Measurements from ENCODE around the gene MGAT4D. TPM values are rescaled to one million over a fixed set of nuclear protein-coding genes. Genes with fewer than 3 reads are reported as not detected.

MGAT4D gene
- total RNA-seq (not detected in 2 replicates), polyA plus RNA-seq (not detected in 2 replicates), polyA minus RNA-seq (not detected in 2 replicates)
- not detected for total RNA-seq (2013)

GRCh38 chr4:140497747-140498636, at the start of gene MGAT4D:
Gene MGAT4D, minus strand, starts transcription at chr4:140498293. Its CDS starts 71 bp downstream, at chr4:140498222.
- ATAC-seq (ENCODE audit: low read depth) (no peak), DNase-seq (peak; percentile 23)
- H3K9me3 ChIP-seq (ENCODE audit: control extremely low read depth in 1 of 3, control insufficient read depth in 2 of 3, insufficient read depth in 1 of 3, low read length in 2 of 3): peaks cover 0 to 7% (median 0%) of the 10 kb centered on the region in 3 donors
- intact Hi-C loops (cut with micrococcal nuclease): no loop called here
- 8% methylated on average over 67 of the region's 68 CpGs for WGBS (ENCODE audit: insufficient coverage)
- peak within 1 kb of the TSS; percentile 45 for H2AFZ ChIP-seq (ENCODE audit: insufficient read depth, low read depth, low read length, poor library complexity, severe bottlenecking)
- no peaks in the 10 kb centered on the region for H4K20me1 ChIP-seq (ENCODE audit: control insufficient read depth, insufficient read depth, low read length, poor library complexity, severe bottlenecking)
- ChIA-PET CTCF (interaction anchor here (1.0 kb wide), 1 partner anchor 386 kb away, joined by 4 read pairs; no protein-coding TSS in a partner anchor), POLR2A (no interaction called here)
- Mint-ChIP-seq H3K4me3 (peak within 1 kb of the TSS; percentile 72), H3K4me1 (peaks cover 11% of the 10 kb centered on the region), H3K27me3 (peaks cover 67% of the 10 kb centered on the region), H3K27ac (no peak within 1 kb of the TSS), H3K9me3 (ENCODE audit: insufficient read depth) (no peaks in the 10 kb centered on the region)
- no peak for TF ChIP-seq EZH2 (IDR thresholded peaks at IDR 0.05; ENCODE audit: borderline replicate concordance, insufficient read depth, low read depth, low read length, poor library complexity, severe bottlenecking)
- no peak for TF ChIP-seq CTCF (IDR thresholded peaks at IDR 0.05)
- peak within 1 kb of the TSS in 2 of 5 experiments; percentile 8 to 21 for H3K4me3 ChIP-seq (ENCODE audit: control extremely low read depth in 1 of 5, extremely low read depth in 1 of 5, insufficient read depth in 1 of 5, low read depth in 2 of 5, low read length in 4 of 5)
- no peaks in the 10 kb centered on the region for H3K36me3 ChIP-seq (replicated peaks in 1 of 2; ENCODE audit: control extremely low read depth in 1 of 2, control insufficient read depth in 1 of 2, extremely low read depth in 1 of 2, insufficient read depth in 2 of 2, low read length in 1 of 2)
- no peak within 1 kb of the TSS for H3K27ac ChIP-seq (ENCODE audit: low read length in 2 of 2)
- peak within 1 kb of the TSS; percentile 64 for H3K4me2 ChIP-seq (replicated peaks; ENCODE audit: low read depth, low read length, poor library complexity, severe bottlenecking)
- H3K4me1 ChIP-seq (ENCODE audit: control insufficient read depth in 2 of 2, insufficient read depth in 2 of 2, low read length in 2 of 2): peaks cover 5 to 8% of the 10 kb centered on the region in 2 donors
- H3K9ac ChIP-seq (ENCODE audit: low read length): no peak within 1 kb of the TSS
- H3K79me2 ChIP-seq (ENCODE audit: control insufficient read depth, insufficient read depth, low read length): no peaks in the 10 kb centered on the region
- H3K27me3 ChIP-seq (replicated peaks in 1 of 4; ENCODE audit: control extremely low read depth in 1 of 4, control insufficient read depth in 3 of 4, insufficient read depth in 4 of 4, low read length in 3 of 4): peaks cover 0 to 48% (median 36%) of the 10 kb centered on the region in 4 experiments

- 100% methylated on average over 2 of the region's 4 CpGs for WGBS (ENCODE audit: insufficient coverage)
- Histone ChIP-seq H4K20me1 (ENCODE audit: control insufficient read depth, insufficient read depth, low read length, poor library complexity, severe bottlenecking) (no peaks in the 10 kb centered on the region), H3K27ac (ENCODE audit: low read length in 2 of 2) (no peak overlapping the region), H3K4me3 (ENCODE audit: control extremely low read depth in 1 of 5, extremely low read depth in 1 of 5, insufficient read depth in 1 of 5, low read depth in 2 of 5, low read length in 4 of 5) (no peak overlapping the region), H3K79me2 (ENCODE audit: control insufficient read depth, insufficient read depth, low read length) (no peaks in the 10 kb centered on the region), H3K9me3 (ENCODE audit: control extremely low read depth in 1 of 3, control insufficient read depth in 2 of 3, insufficient read depth in 1 of 3, low read length in 2 of 3) (no peaks in the 10 kb centered on the region), H3K9ac (ENCODE audit: low read length) (no peak overlapping the region), H2AFZ (ENCODE audit: insufficient read depth, low read depth, low read length, poor library complexity, severe bottlenecking) (no peak overlapping the region), H3K27me3 (replicated peaks in 1 of 4; ENCODE audit: control extremely low read depth in 1 of 4, control insufficient read depth in 3 of 4, insufficient read depth in 4 of 4, low read length in 3 of 4) (no peaks in the 10 kb centered on the region), H3K36me3 (replicated peaks in 1 of 2; ENCODE audit: control extremely low read depth in 1 of 2, control insufficient read depth in 1 of 2, extremely low read depth in 1 of 2, insufficient read depth in 2 of 2, low read length in 1 of 2) (peaks cover 0 to 3% of the 10 kb centered on the region in 2 experiments), H3K4me1 (ENCODE audit: control insufficient read depth in 2 of 2, insufficient read depth in 2 of 2, low read length in 2 of 2) (no peaks in the 10 kb centered on the region), H3K4me2 (replicated peaks; ENCODE audit: low read depth, low read length, poor library complexity, severe bottlenecking) (no peak overlapping the region)
- DNase-seq: no peak
- Mint-ChIP-seq H3K27me3 (no peaks in the 10 kb centered on the region), H3K27ac (no peak overlapping the region), H3K4me3 (no peak overlapping the region), H3K4me1 (no peaks in the 10 kb centered on the region), H3K9me3 (ENCODE audit: insufficient read depth) (no peaks in the 10 kb centered on the region)
- no peak for ATAC-seq (ENCODE audit: low read depth)
- POLR2A ChIA-PET: no interaction called here
- CTCF ChIA-PET: no interaction called here
- TF ChIP-seq EZH2 (IDR thresholded peaks at IDR 0.05; ENCODE audit: borderline replicate concordance, insufficient read depth, low read depth, low read length, poor library complexity, severe bottlenecking) (no peak), CTCF (IDR thresholded peaks at IDR 0.05) (no peak)
- intact Hi-C loops (cut with micrococcal nuclease): no loop called here
Measured at GRCh38 chr4:140533951-140534480, 35.9 kb upstream of the MGAT4D start.
